ENCODE results near the gene RFTN1. TPM values are rescaled to one million over a fixed set of nuclear protein-coding genes. Genes with fewer than 3 reads are reported as not detected.

The RFTN1 gene, protein sequence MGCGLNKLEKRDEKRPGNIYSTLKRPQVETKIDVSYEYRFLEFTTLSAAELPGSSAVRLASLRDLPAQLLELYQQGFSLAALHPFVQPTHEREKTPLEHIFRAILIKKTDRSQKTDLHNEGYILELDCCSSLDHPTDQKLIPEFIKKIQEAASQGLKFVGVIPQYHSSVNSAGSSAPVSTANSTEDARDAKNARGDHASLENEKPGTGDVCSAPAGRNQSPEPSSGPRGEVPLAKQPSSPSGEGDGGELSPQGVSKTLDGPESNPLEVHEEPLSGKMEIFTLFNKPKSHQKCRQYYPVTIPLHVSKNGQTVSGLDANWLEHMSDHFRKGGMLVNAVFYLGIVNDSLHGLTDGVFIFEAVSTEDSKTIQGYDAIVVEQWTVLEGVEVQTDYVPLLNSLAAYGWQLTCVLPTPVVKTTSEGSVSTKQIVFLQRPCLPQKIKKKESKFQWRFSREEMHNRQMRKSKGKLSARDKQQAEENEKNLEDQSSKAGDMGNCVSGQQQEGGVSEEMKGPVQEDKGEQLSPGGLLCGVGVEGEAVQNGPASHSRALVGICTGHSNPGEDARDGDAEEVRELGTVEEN
- polyA plus RNA-seq (2012; ENCODE audit: insufficient read depth, insufficient read length, low read depth) = 1.3 TPM

DNA sequence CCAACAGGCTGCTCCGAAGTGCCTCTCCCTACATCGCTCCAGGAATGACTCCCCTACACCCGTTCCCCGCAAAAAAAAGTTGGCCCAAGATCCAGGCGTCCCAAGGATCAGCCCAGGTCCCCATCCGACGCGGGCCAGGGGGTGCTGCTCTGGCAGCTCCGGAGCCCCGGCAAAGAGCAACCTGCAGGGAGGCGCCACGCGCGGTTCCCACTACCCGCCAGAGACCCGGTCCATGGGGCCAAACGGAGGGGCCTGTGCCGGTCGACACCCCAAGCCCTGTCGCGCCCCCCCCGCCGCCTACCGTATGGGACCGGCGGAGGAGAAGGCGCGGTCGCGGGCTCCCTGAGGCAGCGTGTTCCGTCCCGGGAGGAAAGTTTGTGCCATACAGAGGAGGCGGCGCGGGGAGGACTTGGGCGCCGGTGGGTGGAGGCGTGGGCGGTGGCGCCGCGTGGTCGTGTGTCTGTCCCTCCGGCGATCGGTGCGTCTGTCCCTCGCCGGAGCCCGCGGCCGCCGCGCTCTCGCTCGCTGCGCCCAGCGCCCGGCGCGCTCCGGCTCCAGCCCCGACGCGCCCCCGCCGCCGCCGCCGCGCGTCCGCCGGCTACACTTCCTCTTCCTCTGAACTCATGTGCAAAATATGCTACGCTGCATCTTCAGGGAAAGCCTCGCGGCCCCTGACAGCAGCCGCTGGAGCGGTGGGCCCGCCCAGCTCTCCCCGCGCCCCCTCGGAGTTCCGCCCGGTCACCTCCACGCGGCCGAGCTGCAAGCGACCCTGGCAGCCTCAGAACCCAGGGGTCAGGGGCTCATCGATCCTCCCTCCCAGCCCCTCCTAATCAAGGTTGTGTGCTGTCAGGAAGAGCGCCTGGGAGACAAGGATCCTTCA is at the start of gene RFTN1:
TSS of gene RFTN1 (minus strand) at position 559 of the 880 bp plus-strand sequence. CDS start 19,830 bp downstream, outside the sequence.
- Histone ChIP-seq H3K9me3 (no peaks in the 10 kb centered on the region), H3K36me3 (no peaks in the 10 kb centered on the region), H3K4me3 (ENCODE audit: low read depth, low read length) (peak within 1 kb of the TSS; percentile 69), H3K4me1 (peaks cover 7% of the 10 kb centered on the region), H3K27me3 (no peaks in the 10 kb centered on the region)
- DNase-seq = peak; percentile 28
- TF ChIP-seq, protein P1, sequence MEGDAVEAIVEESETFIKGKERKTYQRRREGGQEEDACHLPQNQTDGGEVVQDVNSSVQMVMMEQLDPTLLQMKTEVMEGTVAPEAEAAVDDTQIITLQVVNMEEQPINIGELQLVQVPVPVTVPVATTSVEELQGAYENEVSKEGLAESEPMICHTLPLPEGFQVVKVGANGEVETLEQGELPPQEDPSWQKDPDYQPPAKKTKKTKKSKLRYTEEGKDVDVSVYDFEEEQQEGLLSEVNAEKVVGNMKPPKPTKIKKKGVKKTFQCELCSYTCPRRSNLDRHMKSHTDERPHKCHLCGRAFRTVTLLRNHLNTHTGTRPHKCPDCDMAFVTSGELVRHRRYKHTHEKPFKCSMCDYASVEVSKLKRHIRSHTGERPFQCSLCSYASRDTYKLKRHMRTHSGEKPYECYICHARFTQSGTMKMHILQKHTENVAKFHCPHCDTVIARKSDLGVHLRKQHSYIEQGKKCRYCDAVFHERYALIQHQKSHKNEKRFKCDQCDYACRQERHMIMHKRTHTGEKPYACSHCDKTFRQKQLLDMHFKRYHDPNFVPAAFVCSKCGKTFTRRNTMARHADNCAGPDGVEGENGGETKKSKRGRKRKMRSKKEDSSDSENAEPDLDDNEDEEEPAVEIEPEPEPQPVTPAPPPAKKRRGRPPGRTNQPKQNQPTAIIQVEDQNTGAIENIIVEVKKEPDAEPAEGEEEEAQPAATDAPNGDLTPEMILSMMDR (IDR thresholded peaks at IDR 0.05; ENCODE audit: low read depth, low read length) = no peak

DNA sequence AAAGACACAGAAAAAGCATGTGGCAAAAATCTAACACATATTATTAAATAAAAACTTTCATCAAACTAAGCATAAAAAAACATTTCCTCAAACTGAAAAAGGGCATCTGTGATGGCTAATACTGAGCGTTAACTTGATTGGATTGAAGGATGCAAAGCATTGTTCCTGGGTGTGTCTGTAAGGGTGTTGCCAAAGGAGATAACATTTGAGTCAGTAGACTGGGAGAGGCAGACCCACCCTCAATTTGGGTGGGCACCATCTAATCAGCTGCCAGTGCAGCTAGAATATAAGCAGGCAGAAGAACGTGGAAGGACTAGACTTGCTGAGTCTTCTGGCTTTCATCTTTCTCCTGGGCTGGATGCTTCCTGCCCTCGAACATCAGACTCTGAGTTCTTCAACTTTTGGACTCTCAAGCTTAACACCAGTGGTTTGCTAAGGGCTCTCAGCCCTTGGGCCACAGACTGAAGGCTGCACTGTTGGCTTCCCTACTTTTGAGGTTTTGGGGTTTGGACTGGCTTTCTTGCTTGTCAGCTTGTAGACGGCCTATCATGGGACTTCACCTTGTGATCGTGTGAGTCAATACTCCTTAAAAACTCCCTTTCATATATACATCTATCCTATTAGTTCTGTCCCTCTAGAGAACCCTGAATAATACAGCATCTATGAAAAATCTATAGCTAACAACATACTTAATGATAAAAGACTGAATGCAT is 46.3 kb upstream of the RFTN1 start:
- no peak for DNase-seq
- TF ChIP-seq, protein P1 (IDR thresholded peaks at IDR 0.05; ENCODE audit: low read depth, low read length) = no peak
- no peak overlapping the region for H3K4me3 ChIP-seq (ENCODE audit: low read depth, low read length)
- no peaks in the 10 kb centered on the region for H3K4me1 ChIP-seq
- H3K27me3 ChIP-seq = no peaks in the 10 kb centered on the region
- H3K36me3 ChIP-seq = no peaks in the 10 kb centered on the region
- H3K9me3 ChIP-seq = no peaks in the 10 kb centered on the region

DNA sequence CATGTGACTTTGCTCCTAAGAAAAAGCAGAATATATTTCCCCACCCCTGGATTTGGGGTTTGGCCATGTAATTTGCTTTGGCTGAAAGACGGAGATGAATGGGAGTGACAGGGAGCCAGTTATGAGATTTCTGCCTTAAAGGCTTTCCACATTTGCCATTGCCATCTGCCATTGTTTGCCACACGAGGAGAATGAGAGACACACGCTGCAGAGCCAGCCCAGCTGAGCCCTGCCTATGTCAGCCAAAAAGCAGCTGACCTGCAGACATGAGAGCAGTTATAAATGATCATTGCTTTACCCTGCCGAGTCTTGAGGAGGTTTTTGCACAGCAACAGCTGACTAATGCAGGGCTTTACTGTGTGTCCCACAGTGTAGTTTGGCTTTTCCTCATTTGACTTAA is 40.6 kb upstream of the RFTN1 start:
- Histone ChIP-seq H3K9me3 (no peaks in the 10 kb centered on the region), H3K36me3 (no peaks in the 10 kb centered on the region), H3K4me1 (no peaks in the 10 kb centered on the region), H3K27me3 (no peaks in the 10 kb centered on the region), H3K4me3 (ENCODE audit: low read depth, low read length) (no peak overlapping the region)
- TF ChIP-seq, protein P1 (IDR thresholded peaks at IDR 0.05; ENCODE audit: low read depth, low read length) = no peak
- DNase-seq = no peak

DNA sequence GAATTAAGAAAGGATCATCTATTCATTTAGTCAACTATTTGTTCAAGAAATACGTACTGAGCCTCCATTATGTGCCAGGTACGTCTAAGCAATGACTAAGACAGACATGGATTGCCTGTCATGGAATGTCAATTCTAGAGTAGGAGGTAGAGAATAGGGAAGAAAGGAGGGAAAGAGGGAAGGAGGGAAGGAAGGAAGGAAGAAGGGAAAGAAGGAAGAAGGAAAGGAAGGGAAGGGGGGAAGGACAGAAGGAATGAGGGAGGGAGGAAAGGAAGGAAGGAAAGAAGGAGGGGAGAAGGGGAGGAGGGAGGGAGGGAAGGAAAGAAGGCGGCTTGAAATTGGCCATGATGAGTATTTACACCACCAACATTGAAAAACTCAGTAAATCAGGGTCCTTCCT is 39.3 kb upstream of the RFTN1 start:
- H3K9me3 ChIP-seq = no peaks in the 10 kb centered on the region
- no peak for DNase-seq
- H3K4me3 ChIP-seq (ENCODE audit: low read depth, low read length) = no peak overlapping the region
- no peaks in the 10 kb centered on the region for H3K36me3 ChIP-seq
- H3K27me3 ChIP-seq = no peaks in the 10 kb centered on the region
- no peaks in the 10 kb centered on the region for H3K4me1 ChIP-seq
- TF ChIP-seq, protein P1 (IDR thresholded peaks at IDR 0.05; ENCODE audit: low read depth, low read length) = no peak

DNA sequence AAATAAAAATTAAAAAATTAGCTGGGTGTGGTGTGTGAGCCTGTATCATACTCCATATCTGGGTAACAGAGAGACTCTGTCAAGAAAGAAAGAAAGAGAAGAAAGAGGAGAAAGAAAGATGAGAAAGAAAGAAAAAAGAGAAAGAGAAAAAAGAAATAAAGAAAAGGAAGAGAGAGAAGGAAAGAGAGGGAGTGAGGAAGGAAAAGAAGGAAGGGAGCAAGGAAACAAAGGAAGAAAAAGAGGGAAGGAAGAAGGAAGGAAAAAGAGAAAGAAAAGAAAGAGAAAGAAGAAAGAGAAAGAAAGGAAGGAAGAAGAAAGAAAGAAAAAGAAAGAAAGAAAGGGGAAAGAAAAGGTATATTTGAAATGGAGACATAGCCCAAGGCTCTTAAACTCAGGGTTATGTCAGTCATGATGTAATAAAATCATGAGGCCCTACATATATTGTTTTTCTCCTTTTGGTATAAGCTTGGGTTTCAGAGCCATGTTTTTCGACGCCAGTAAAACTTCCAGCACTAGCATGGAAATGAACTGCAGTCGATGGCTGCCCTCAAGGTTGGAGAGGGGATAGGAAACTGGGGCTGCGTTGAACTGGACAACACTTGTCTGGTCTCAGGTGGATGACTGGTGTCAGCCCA is 38.0 kb upstream of the RFTN1 start:
- H3K36me3 ChIP-seq = no peaks in the 10 kb centered on the region
- no peaks in the 10 kb centered on the region for H3K27me3 ChIP-seq
- no peaks in the 10 kb centered on the region for H3K4me1 ChIP-seq
- no peaks in the 10 kb centered on the region for H3K9me3 ChIP-seq
- DNase-seq = no peak
- TF ChIP-seq, protein P1 (IDR thresholded peaks at IDR 0.05; ENCODE audit: low read depth, low read length) = no peak
- no peak overlapping the region for H3K4me3 ChIP-seq (ENCODE audit: low read depth, low read length)
